Sigmoid colon (tissue), 7 donors: ENCODE data around the gene NT5DC4. TPM values are rescaled to one million over a fixed set of nuclear protein-coding genes. Genes with fewer than 3 reads are reported as not detected.

Source experiments
- DNase-seq: peaks from one replicate; pipeline ENCODE4 v3.0.0-alpha.2; 2019
- H3K27ac ChIP-seq, 4 donors: fragments of 200-600 bp; sonication (generic); one replicate each; pipeline ENCODE4 v1.5.1; 2016 to 2019; ENCODE audit warnings: mild to moderate bottlenecking in 1 of 4
- H3K27me3 ChIP-seq, 3 donors: fragments of 200-600 bp; sonication (generic); one replicate each; pipeline ENCODE4 v1.5.1; 2019; ENCODE audit warnings: mild to moderate bottlenecking in 1 of 3
- H3K36me3 ChIP-seq, 4 donors: fragments of 200-600 bp; sonication (generic); one replicate each; pipeline ENCODE4 v1.5.1; 2016 to 2019
- H3K4me1 ChIP-seq, 4 donors: fragments of 200-600 bp; sonication (generic); one replicate each; pipeline ENCODE4 v1.5.1; 2017 to 2019
- H3K4me3 ChIP-seq, 4 donors: fragments of 200-600 bp; sonication (generic); one replicate each; pipeline ENCODE4 v1.5.1; 2017 to 2019; ENCODE audit warnings: mild to moderate bottlenecking in 2 of 4, moderate library complexity in 1 of 4
- H3K9me3 ChIP-seq, 4 donors: fragments of 200-600 bp in 3 of 4; sonication (generic) in 3 of 4; one replicate each; pipeline versions ENCODE4 v1.5.1 to v1.6.1; 2013 to 2019
- CTCF ChIP-seq, 4 experiments: fragments of 450-650 bp in 3 of 4; fragments of 200-600 bp in 1 of 4; IDR thresholded peaks; one replicate each; pipeline ENCODE4 v1.5.1; 2016 to 2019; ENCODE audit warnings: antibody characterized with exemption in 4 of 4, mild to moderate bottlenecking in 3 of 4, moderate library complexity in 2 of 4
- EP300 ChIP-seq, 4 donors: sonication (generic); formaldehyde crosslinking; IDR thresholded peaks; one replicate each; pipeline ENCODE4 v1.6.1; 2017; ENCODE audit warnings: antibody characterized with exemption in 4 of 4
- POLR2A ChIP-seq, 2 donors: fragments of 450-650 bp; IDR thresholded peaks; one replicate each; pipeline ENCODE4 v1.6.1; 2016; ENCODE audit warnings: antibody characterized with exemption in 2 of 2, mild to moderate bottlenecking in 2 of 2, moderate library complexity in 2 of 2
- POLR2AphosphoS5 ChIP-seq, 4 donors: sonication (generic); formaldehyde crosslinking; IDR thresholded peaks; one replicate each; pipeline ENCODE4 v1.6.1; 2017; ENCODE audit warnings: antibody characterized with exemption in 4 of 4
- WGBS, 2 donors: extraction: QIAGEN DNeasy Blood & Tissue Kit; methylation state at CpG; one replicate each; pipeline ENCODE4 v1.1.7; 2013; 5-methylcytosine and 5-hydroxymethylcytosine counted together
- intact Hi-C: fragments of 100-400 bp; cut with DNase I; formaldehyde crosslinking; loops from one replicate; pipeline ENCODE4 v1.15.1; 2023
- polyA plus RNA-seq, 3 donors: library from polyadenylated mRNA; stranded (reverse); fragments of 200-250 nt; gene quantifications; one replicate each; pipeline ENCODE4 v1.2.3, GENCODE V29; 2013
- total RNA-seq, 4 donors: library from RNA; depleted of rRNA; stranded (reverse); fragments of >200 nt; gene quantifications; one replicate each; pipeline ENCODE4 v1.1.0, GENCODE V29; 2016
- donor health status: healthy with polysubstance abuse.
- donor health status: Bipolar disorder and iron deficiency.
- donor health status: healthy.

NT5DC4 gene
- total and polyA plus RNA-seq, 7 donors: 0.89 TPM; not detected in 6

- Histone ChIP-seq H3K27ac (no peak overlapping the region), H3K9me3 (no peaks in the 10 kb centered on the region), H3K4me1 (peaks cover 0 to 7% (median 0%) of the 10 kb centered on the region in 4 donors), H3K4me3 (no peak overlapping the region), H3K36me3 (no peaks in the 10 kb centered on the region), H3K27me3 (no peaks in the 10 kb centered on the region)
- intact Hi-C loops: no loop called here
- TF ChIP-seq EP300 (IDR thresholded peaks at IDR 0.05) (no peak), POLR2AphosphoS5 (IDR thresholded peaks at IDR 0.05) (no peak), POLR2A (IDR thresholded peaks at IDR 0.05) (no peak), CTCF (IDR thresholded peaks at IDR 0.05) (no peak)
- no peak for DNase-seq
- WGBS, 2 donors: 93 to 94% methylated on average over 8 of the region's 8 CpGs
Observed at GRCh38 chr2:112723995-112724394, 3.2 kb downstream of the NT5DC4 start.

- Histone ChIP-seq H3K9me3 (no peaks in the 10 kb centered on the region), H3K4me1 (peaks cover 0 to 7% (median 0%) of the 10 kb centered on the region in 4 donors), H3K27me3 (no peaks in the 10 kb centered on the region), H3K27ac (no peak overlapping the region), H3K36me3 (no peaks in the 10 kb centered on the region), H3K4me3 (no peak overlapping the region)
- no peak for TF ChIP-seq CTCF (IDR thresholded peaks at IDR 0.05)
- no peak for TF ChIP-seq POLR2AphosphoS5 (IDR thresholded peaks at IDR 0.05)
- TF ChIP-seq EP300 (IDR thresholded peaks at IDR 0.05): no peak
- intact Hi-C loops: no loop called here
- DNase-seq: no peak
- 78 to 80% methylated on average over 21 of the region's 21 CpGs for WGBS, 2 donors
Observed at GRCh38 chr2:112724591-112725525, 4.0 kb downstream of the NT5DC4 start.

- DNase-seq: no peak
- intact Hi-C loops: loop anchor here (1.0 kb wide), 2 partner anchors 100 to 126 kb away; no protein-coding TSS in a partner anchor
- Histone ChIP-seq H3K27ac (no peak overlapping the region), H3K4me3 (no peak overlapping the region), H3K27me3 (no peaks in the 10 kb centered on the region), H3K9me3 (no peaks in the 10 kb centered on the region), H3K4me1 (peaks cover 0 to 7% (median 0%) of the 10 kb centered on the region in 4 donors), H3K36me3 (no peaks in the 10 kb centered on the region)
- TF ChIP-seq POLR2A (IDR thresholded peaks at IDR 0.05) (no peak), EP300 (IDR thresholded peaks at IDR 0.05) (no peak), CTCF (IDR thresholded peaks at IDR 0.05) (no peak), POLR2AphosphoS5 (IDR thresholded peaks at IDR 0.05) (no peak)
- 85 to 88% methylated on average over 15 of the region's 15 CpGs for WGBS, 2 donors
Observed at GRCh38 chr2:112725545-112726457, 5.0 kb downstream of the NT5DC4 start.

- H3K4me1 ChIP-seq: peaks cover 0 to 7% (median 0%) of the 10 kb centered on the region in 4 donors
- intact Hi-C loops: loop anchor here (1.0 kb wide), 2 partner anchors 100 to 126 kb away; no protein-coding TSS in a partner anchor
- H3K27ac ChIP-seq: no peak overlapping the region
- no peaks in the 10 kb centered on the region for H3K27me3 ChIP-seq
- H3K9me3 ChIP-seq: no peaks in the 10 kb centered on the region
- WGBS, 2 donors: 33 to 37% methylated on average over 19 of the region's 19 CpGs
- no peaks in the 10 kb centered on the region for H3K36me3 ChIP-seq
- TF ChIP-seq POLR2AphosphoS5 (IDR thresholded peaks at IDR 0.05) (no peak), EP300 (IDR thresholded peaks at IDR 0.05) (no peak), CTCF (IDR thresholded peaks at IDR 0.05) (peak; percentile 79 to 90 (median 90))
- DNase-seq: peak; percentile 91
- no peak overlapping the region for H3K4me3 ChIP-seq
Observed at GRCh38 chr2:112726487-112727190, 5.8 kb downstream of the NT5DC4 start.
